ENCODE data around the gene COG1.
A peak's percentile ranks its signal among the peaks of the same experiment; 100 is the strongest.

Gene COG1

GRCh38 chr17:73200476-73200875 is 7.6 kb downstream of the COG1 start:
- H3K4me3 ChIP-seq (ENCODE audit: low read depth, low read length), result no peak overlapping the region
- no peak for DNase-seq (ENCODE audit: low read depth)
- TF ChIP-seq, protein P1, sequence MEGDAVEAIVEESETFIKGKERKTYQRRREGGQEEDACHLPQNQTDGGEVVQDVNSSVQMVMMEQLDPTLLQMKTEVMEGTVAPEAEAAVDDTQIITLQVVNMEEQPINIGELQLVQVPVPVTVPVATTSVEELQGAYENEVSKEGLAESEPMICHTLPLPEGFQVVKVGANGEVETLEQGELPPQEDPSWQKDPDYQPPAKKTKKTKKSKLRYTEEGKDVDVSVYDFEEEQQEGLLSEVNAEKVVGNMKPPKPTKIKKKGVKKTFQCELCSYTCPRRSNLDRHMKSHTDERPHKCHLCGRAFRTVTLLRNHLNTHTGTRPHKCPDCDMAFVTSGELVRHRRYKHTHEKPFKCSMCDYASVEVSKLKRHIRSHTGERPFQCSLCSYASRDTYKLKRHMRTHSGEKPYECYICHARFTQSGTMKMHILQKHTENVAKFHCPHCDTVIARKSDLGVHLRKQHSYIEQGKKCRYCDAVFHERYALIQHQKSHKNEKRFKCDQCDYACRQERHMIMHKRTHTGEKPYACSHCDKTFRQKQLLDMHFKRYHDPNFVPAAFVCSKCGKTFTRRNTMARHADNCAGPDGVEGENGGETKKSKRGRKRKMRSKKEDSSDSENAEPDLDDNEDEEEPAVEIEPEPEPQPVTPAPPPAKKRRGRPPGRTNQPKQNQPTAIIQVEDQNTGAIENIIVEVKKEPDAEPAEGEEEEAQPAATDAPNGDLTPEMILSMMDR (IDR thresholded peaks at IDR 0.05; ENCODE audit: control insufficient read depth, extremely low read depth, insufficient read depth), result no peak

GRCh38 chr17:73201215-73202069 is 8.6 kb downstream of the COG1 start:
- no peak overlapping the region for H3K4me3 ChIP-seq (ENCODE audit: low read depth, low read length)
- TF ChIP-seq, protein P1 (IDR thresholded peaks at IDR 0.05; ENCODE audit: control insufficient read depth, extremely low read depth, insufficient read depth), result no peak
- no peak for DNase-seq (ENCODE audit: low read depth)

GRCh38 chr17:73203135-73203787 is 10.4 kb downstream of the COG1 start:
- peak; percentile 96 for DNase-seq (ENCODE audit: low read depth)
- H3K4me3 ChIP-seq (ENCODE audit: low read depth, low read length), result no peak overlapping the region
- TF ChIP-seq, protein P1 (IDR thresholded peaks at IDR 0.05; ENCODE audit: control insufficient read depth, extremely low read depth, insufficient read depth), result no peak

DNA sequence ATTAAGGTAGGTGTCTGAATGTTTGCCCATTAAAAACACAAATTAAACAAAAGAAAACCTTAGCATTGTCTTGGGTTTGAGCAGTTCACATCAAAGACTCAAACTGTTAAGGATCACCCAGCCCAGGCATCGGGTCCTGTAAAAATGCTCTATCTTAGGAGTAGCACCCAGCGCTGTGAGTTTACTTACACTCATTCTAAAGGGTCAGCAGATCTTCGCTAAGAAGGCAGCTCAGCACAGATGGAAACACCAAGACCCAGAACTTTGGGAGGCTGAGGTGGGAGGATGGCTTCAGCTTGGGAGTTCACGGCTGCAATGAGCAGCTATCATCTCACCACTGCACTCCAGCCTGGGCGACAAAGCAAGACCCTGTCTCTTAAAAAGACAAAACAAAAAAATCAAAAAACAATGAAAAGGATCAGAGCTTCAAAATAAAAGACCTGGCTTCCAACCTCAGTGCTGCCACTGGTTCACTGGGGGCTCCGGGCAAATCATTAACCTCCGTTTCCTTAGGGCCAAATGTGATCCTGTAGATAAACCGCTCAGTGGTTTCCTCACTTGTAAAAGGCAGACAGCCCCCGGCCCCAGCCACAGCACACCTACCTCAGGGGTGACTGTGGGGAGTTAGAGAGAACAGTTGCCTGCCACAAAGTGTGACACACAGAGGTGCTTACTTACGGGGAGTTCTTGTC is 11.1 kb downstream of the COG1 start:
- TF ChIP-seq, protein P1 (IDR thresholded peaks at IDR 0.05; ENCODE audit: control insufficient read depth, extremely low read depth, insufficient read depth), result no peak
- DNase-seq (ENCODE audit: low read depth), result no peak
- H3K4me3 ChIP-seq (ENCODE audit: low read depth, low read length), result no peak overlapping the region

GRCh38 chr17:73205459-73205961 is 12.7 kb downstream of the COG1 start:
- H3K4me3 ChIP-seq (ENCODE audit: low read depth, low read length), result no peak overlapping the region
- TF ChIP-seq, protein P1 (IDR thresholded peaks at IDR 0.05; ENCODE audit: control insufficient read depth, extremely low read depth, insufficient read depth), result no peak
- peak; percentile 87 for DNase-seq (ENCODE audit: low read depth)

DNA sequence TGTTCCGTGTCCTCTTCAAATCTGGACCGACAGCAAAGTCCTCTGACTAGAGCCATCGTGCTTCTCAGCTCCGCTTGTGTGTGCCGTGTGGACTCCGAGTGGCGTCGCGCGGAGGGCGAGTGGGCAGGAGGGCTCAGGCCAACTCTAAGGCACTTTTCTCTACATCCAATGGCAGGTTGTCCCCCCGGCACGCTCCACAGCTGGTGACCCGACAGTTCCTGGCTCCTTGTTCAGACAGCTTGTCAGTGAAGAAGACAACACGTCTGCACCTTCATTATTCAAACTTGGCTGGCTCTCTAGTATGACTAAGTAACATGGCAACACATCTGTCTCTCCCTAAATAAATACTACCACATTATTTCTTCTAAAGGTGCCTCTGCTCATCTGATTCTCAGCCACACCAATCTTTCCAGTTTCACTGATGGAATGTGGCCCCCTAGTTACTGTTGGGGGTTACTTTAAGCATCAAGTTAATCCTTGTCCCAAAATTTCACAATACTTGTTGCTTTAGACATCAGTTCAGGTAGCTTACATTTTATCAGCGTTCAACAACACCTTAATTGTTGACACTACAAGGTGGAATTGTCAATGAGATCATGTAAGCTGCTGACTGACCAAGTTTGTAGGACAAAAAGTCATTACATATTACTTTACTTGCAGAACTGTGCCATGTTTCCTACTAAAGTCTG is 15.4 kb downstream of the COG1 start:
- TF ChIP-seq, protein P1 (IDR thresholded peaks at IDR 0.05; ENCODE audit: control insufficient read depth, extremely low read depth, insufficient read depth), result no peak
- no peak for DNase-seq (ENCODE audit: low read depth)
- no peak overlapping the region for H3K4me3 ChIP-seq (ENCODE audit: low read depth, low read length)

All from LNCaP clone FGC (cell line).